NCI-H510A treated with DMSO at 0.1 percent for 48 hours (cell line): ENCODE results near the gene CEBPG.

Experiments used
- DNase-seq: peaks from one replicate; lab custom pipeline; 2025; lab: John Stamatoyannopoulos, UW

Gene CEBPG

GRCh38 chr19:33405553-33406461 lies 32.3 kb downstream of the CEBPG start:
- no peak for DNase-seq

GRCh38 chr19:33406521-33407139 lies 33.1 kb downstream of the CEBPG start:
- peak; percentile 25 for DNase-seq

GRCh38 chr19:33407140-33407551 lies 33.6 kb downstream of the CEBPG start:
- no peak for DNase-seq

- no peak for DNase-seq
Observed at GRCh38 chr19:33407716-33408115, 34.2 kb downstream of the CEBPG start.

GRCh38 chr19:33408116-33408515 lies 34.6 kb downstream of the CEBPG start:
- no peak for DNase-seq

GRCh38 chr19:33408538-33409434 lies 35.3 kb downstream of the CEBPG start:
- DNase-seq, result no peak

GRCh38 chr19:33409906-33410685 lies 36.6 kb downstream of the CEBPG start:
- no peak for DNase-seq

- no peak for DNase-seq
Observed at GRCh38 chr19:33410915-33411401, 37.4 kb downstream of the CEBPG start.

GRCh38 chr19:33411621-33412180 lies 38.2 kb downstream of the CEBPG start:
- no peak for DNase-seq

- DNase-seq, result no peak
Observed at GRCh38 chr19:33412601-33413425, 39.3 kb downstream of the CEBPG start.

GRCh38 chr19:33413426-33413725 lies 39.9 kb downstream of the CEBPG start:
- DNase-seq, result no peak

GRCh38 chr19:33413868-33414666 lies 40.6 kb downstream of the CEBPG start:
- DNase-seq, result no peak

GRCh38 chr19:33414667-33415605 lies 41.4 kb downstream of the CEBPG start:
- no peak for DNase-seq

- peak; percentile 36 for DNase-seq
Observed at GRCh38 chr19:33416307-33417215, 43.1 kb downstream of the CEBPG start.

GRCh38 chr19:33417751-33418150 lies 44.2 kb downstream of the CEBPG start:
- DNase-seq, result no peak

- DNase-seq, result no peak
Observed at GRCh38 chr19:33418461-33418860, 45.0 kb downstream of the CEBPG start.
